Epithelial cell of esophagus (primary cell): Measurements from ENCODE around the gene SORCS2.

Source experiments
- DNase-seq: peaks from one replicate; pipeline ENCODE4 v3.0.0; 2010; ENCODE audit warnings: low read depth
- H3K4me3 ChIP-seq: 2 replicates; pipeline ENCODE4 v1.5.1; 2011; ENCODE audit warnings: mild to moderate bottlenecking, low read length, control low read depth
- CTCF ChIP-seq: IDR thresholded peaks from 2 replicates; pipeline ENCODE4 v1.5.1; 2011; ENCODE audit warnings: low read depth, mild to moderate bottlenecking, low read length, control low read depth, inconsistent platforms; ENCODE audit not compliant: insufficient read depth; ENCODE audit errors: missing control alignments

The SORCS2 gene

GRCh38 chr4:7674706-7675105, 482.4 kb downstream of the SORCS2 start:
- no peak for TF ChIP-seq CTCF
- no peak for DNase-seq
- no peak overlapping the region for H3K4me3 ChIP-seq

DNA sequence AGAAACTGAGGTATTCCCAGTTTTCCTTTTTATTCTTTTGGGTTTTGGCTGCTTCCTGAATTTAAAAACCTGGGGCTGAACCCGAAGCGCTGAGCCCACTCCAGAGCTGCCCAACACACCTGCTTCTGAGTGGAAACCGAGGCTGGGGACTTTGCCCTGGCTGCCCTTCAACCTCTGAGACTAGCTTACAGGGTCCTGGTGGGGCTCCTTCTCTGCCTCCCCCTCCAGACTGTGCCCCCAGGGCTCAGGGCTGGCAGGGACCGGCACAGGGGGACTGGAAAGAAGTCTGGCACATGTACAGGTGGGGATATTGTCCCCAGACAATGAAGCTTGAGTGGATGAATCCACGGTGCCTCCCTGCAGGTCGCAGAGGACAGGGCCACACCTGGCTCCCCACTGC, 482.8 kb downstream of the SORCS2 start:
- no peak for TF ChIP-seq CTCF
- no peak overlapping the region for H3K4me3 ChIP-seq
- no peak for DNase-seq

DNA sequence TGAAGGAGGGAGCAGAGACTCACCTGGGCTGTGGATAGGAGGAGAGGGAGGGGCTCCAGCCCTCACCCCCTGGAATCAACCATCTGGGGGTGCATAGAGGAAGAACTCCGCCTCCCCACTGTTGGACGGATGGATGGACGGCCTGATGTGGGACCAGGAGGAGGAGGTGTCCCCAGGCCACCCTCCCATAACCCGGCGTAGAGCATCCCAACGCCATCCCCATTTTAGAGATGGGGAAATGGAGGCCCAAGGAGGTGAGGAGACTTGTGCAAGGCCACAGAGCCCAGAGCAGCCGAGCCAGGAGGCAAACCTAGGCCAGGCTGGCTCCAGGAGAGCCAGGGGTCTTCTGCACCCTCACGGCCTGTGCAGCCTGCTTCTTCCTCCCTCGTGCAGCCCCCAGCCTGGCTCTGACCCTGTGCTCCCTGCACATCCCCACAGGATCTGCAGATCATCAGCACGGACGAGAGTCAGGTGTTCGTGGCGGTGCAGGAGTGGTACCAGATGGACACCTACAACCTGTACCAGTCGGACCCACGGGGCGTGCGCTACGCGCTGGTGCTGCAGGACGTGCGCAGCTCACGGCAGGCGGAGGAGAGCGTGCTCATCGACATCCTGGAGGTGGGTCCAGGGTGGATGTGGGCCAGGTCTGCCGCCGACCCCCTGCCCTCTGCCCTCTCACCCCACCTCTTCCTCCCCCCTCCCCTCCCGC, 483.4 kb downstream of the SORCS2 start:
- DNase-seq, result no peak
- no peak for TF ChIP-seq CTCF
- no peak overlapping the region for H3K4me3 ChIP-seq

DNA sequence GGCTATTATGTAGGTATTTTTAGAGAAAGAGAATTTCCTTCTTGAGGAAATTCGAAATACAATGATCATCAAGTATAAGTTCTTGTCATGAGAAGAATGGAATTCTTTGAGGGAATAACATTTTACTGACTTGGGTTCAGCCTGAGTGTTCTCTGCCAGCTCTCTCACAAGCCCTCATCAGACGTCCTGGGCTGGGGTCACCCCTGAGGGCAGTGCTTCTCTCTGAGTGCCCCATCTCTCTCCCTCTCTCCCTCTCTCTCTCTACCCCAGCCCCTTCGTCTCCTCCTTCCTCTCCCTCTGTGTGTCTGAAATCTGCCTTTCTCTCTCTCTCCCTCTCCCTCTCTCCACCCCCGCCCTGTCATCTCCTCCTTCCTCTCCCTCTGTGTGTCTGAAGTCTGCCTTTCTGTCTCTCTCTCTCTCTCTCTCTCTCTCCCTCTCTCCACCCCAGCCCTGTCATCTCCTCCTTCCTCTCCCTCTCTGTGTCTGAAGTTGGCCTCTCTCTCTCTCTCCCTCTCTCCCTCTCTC, 484.1 kb downstream of the SORCS2 start:
- no peak for TF ChIP-seq CTCF
- no peak overlapping the region for H3K4me3 ChIP-seq
- no peak for DNase-seq

DNA sequence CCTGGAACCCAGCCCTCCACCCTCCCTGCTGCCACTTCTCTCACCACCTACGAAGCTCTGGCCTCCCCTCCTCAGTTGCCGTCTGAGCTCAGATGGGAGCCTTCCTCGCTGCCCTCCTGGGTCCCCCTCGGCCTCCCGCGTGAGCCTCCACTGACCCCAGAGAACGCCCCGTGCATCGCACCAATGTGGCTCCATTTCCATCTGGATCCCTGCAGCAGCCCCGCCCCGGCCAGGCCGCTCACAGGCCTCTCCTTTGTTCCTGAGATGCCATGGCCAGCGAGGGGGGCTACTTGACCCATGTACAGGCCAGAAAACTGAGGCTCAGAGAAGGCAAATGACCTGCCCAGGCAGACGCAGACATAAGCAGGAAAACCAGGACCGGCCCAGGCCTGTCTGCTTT, 484.7 kb downstream of the SORCS2 start:
- DNase-seq, result no peak
- no peak overlapping the region for H3K4me3 ChIP-seq
- no peak for TF ChIP-seq CTCF

DNA sequence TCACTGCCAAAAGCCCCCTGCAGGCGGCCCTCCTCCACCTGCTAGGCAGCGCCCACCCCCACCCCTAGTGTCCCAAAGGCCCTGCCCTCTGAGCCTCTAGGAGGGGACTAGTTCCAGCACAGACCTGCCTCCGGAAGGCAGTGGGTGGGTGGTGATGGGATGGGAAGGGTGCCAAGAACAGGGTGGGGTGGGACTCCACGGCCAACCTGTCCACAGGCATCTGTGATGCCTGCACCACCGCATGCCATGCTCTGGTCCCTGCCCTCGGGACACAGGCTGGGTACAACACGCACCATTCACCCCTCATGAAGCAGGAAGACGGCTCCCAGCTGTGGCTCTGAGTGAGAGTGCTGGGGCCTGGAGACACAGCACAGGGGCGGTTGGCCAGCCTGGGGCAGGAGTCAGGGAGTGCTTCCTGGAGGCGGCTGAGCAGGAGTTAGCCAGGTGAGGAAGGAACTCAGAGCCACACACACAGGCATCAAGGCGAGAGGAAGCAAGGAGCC, 485.5 kb downstream of the SORCS2 start:
- no peak overlapping the region for H3K4me3 ChIP-seq
- DNase-seq, result no peak
- TF ChIP-seq CTCF, result no peak
